K562 (cell line): ENCODE data around the gene CARD8. TPM values are rescaled to one million over a fixed set of nuclear protein-coding genes. Genes with fewer than 3 reads are reported as not detected.

Experiments used
- ASH1L ChIP-seq: fragments of 450-650 bp; IDR thresholded peaks from 2 replicates; pipeline ENCODE4 v1.6.1; 2018; ENCODE audit warnings: borderline replicate concordance, mild to moderate bottlenecking, low read depth; ENCODE audit not compliant: partially characterized antibody
- BACH1 ChIP-seq: fragments of 200-800 bp; sonication (Bioruptor generic); IDR thresholded peaks from 2 replicates; pipeline ENCODE4 v1.6.1; 2016; ENCODE audit warnings: missing genetic modification characterization, missing compliant biosample characterization
- BMI1 ChIP-seq: fragments of 150-350 bp; IDR thresholded peaks from 2 replicates; pipeline ENCODE4 v1.6.1; 2014; ENCODE audit warnings: low read length
- ESRRA ChIP-seq: fragments of 450-650 bp; IDR thresholded peaks from 2 replicates; pipeline ENCODE4 v1.6.1; 2014; ENCODE audit warnings: low read depth, mild to moderate bottlenecking, moderate library complexity, borderline replicate concordance
- ETV5 ChIP-seq: sonication (generic); formaldehyde crosslinking; IDR thresholded peaks from 2 replicates; pipeline ENCODE4 v1.4.0; 2020; ENCODE audit warnings: low read depth, mild to moderate bottlenecking, missing genetic modification reagents
- FOXJ3 ChIP-seq: sonication (generic); formaldehyde crosslinking; IDR thresholded peaks from 2 replicates; pipeline ENCODE4 v1.4.0; 2020; ENCODE audit warnings: mild to moderate bottlenecking, missing genetic modification reagents
- FOXP1 ChIP-seq: sonication (generic); formaldehyde crosslinking; IDR thresholded peaks from 2 replicates; pipeline ENCODE4 v1.8.0; 2022; ENCODE audit warnings: mild to moderate bottlenecking, missing genetic modification reagents
- IRF2 ChIP-seq: sonication (generic); formaldehyde crosslinking; IDR thresholded peaks from 2 replicates; pipeline ENCODE4 v1.8.1; 2022; ENCODE audit warnings: mild to moderate bottlenecking, missing genetic modification reagents
- NFRKB ChIP-seq: fragments of 450-650 bp; IDR thresholded peaks from 2 replicates; pipeline ENCODE4 v1.6.1; 2016; ENCODE audit warnings: low read depth
- SREBF1 ChIP-seq: fragments of 150-350 bp; IDR thresholded peaks from 2 replicates; pipeline ENCODE4 v1.6.1; 2014; ENCODE audit warnings: antibody characterized with exemption, low read depth, low read length, borderline replicate concordance
- SRSF1 ChIP-seq: fragments of 200-400 bp; formaldehyde crosslinking; IDR thresholded peaks from 2 replicates; pipeline ENCODE4 v1.6.1; 2017; ENCODE audit warnings: mild to moderate bottlenecking, low read depth, low read length, moderate library complexity
- STAT5B ChIP-seq: fragments of 250-450 bp; sonication (Bioruptor Pico); IDR thresholded peaks from 2 replicates; pipeline ENCODE4 v1.8.0; 2021; ENCODE audit warnings: mild to moderate bottlenecking, inconsistent platforms
- ZC3H11A ChIP-seq: IDR thresholded peaks from 2 replicates; pipeline ENCODE4 v1.6.1; 2012; ENCODE audit warnings: low read depth, low read length, improper control_type of control experiment
- ZFP36 ChIP-seq: fragments of 150-350 bp; IDR thresholded peaks from 2 replicates; pipeline ENCODE4 v1.6.1; 2018; ENCODE audit warnings: low read length, low read depth; ENCODE audit not compliant: partially characterized antibody
- ZNF184 ChIP-seq: sonication (generic); formaldehyde crosslinking; IDR thresholded peaks from 2 replicates; pipeline ENCODE4 v1.5.0; 2020; ENCODE audit warnings: missing genetic modification reagents
- ZNF253 ChIP-seq: fragments of 250-450 bp; sonication (Bioruptor Pico); conservative IDR thresholded peaks from 2 replicates; pipeline ENCODE4 v1.6.1; 2021; ENCODE audit warnings: mild to moderate bottlenecking
- ZNF263 ChIP-seq: sonication (generic); formaldehyde crosslinking; IDR thresholded peaks from 2 replicates; pipeline ENCODE4 v1.8.0; 2022; ENCODE audit warnings: mild to moderate bottlenecking, missing genetic modification reagents, borderline replicate concordance
- ZNF347 ChIP-seq: fragments of 450-650 bp; formaldehyde crosslinking; IDR thresholded peaks from 2 replicates; pipeline ENCODE4 v1.4.0; 2020; ENCODE audit warnings: low read depth, mild to moderate bottlenecking, moderate library complexity
- ZNF41 ChIP-seq: fragments of 250-450 bp; sonication (Bioruptor Pico); conservative IDR thresholded peaks from 2 replicates; pipeline ENCODE4 v1.4.0; 2020; ENCODE audit warnings: mild to moderate bottlenecking
- ZNF707 ChIP-seq: fragments of 250-450 bp; sonication (Bioruptor Pico); conservative IDR thresholded peaks from 2 replicates; pipeline ENCODE4 v1.8.0; 2022; ENCODE audit warnings: inconsistent platforms, mild to moderate bottlenecking, moderate library complexity
- polyA plus RNA-seq, 8 experiments: library from polyadenylated mRNA; depleted of rRNA in 4 of 8; stranded (reverse) in 5 of 8; unstranded in 3 of 8; fragments of >200 nt; fragmentation: Nextera tagmentation in 2 of 8; fragmentation: Illumina TruSeq in 1 of 8; extraction: Ambion mirVana in 2 of 8; extraction: Trizol in 1 of 8; gene quantifications; 2 replicates each; pipeline versions ENCODE4 v1.2.1 to v1.2.3, GENCODE V29; 2011 to 2014; ENCODE audit warnings: inconsistent platforms in 1 of 8, missing spikeins in 1 of 8
- total RNA-seq, 7 experiments: library from RNA; depleted of rRNA in 6 of 7; stranded (reverse); fragments of >200 nt in 6 of 7; fragmentation: Illumina TruSeq in 2 of 7; extraction: Trizol in 2 of 7; gene quantifications; 2 replicates each; pipeline versions ENCODE4 v1.2.1 to v1.2.3, GENCODE V29; 2011 to 2021; ENCODE audit warnings: low replicate concordance in 1 of 7
- TF ChIP-seq, protein P1 (sequence below): sonication (generic); formaldehyde crosslinking; IDR thresholded peaks from 2 replicates; pipeline ENCODE4 v1.8.0; 2023; ENCODE audit warnings: mild to moderate bottlenecking, missing genetic modification reagents
- TF ChIP-seq, protein P2 (sequence below): sonication (generic); formaldehyde crosslinking; IDR thresholded peaks from 2 replicates; pipeline ENCODE4 v1.9.0; 2022; ENCODE audit warnings: mild to moderate bottlenecking, missing genetic modification reagents
- TF ChIP-seq, protein P3 (sequence below): fragments of 450-650 bp; formaldehyde crosslinking; IDR thresholded peaks from 2 replicates; pipeline ENCODE4 v1.4.0; 2022; ENCODE audit warnings: mild to moderate bottlenecking, moderate library complexity
- TF ChIP-seq, protein P4 (sequence below): fragments of 250-450 bp; sonication (Bioruptor Pico); IDR thresholded peaks from 2 replicates; pipeline ENCODE4 v1.5.1; 2021; ENCODE audit warnings: mild to moderate bottlenecking

The CARD8 gene
- total and polyA plus RNA-seq, 9 of the 15 experiments (the other 6 are each of a cell fraction or from before 2014, with no cell fraction given): 11.5 to 26.4 (median 20.8) TPM

DNA sequence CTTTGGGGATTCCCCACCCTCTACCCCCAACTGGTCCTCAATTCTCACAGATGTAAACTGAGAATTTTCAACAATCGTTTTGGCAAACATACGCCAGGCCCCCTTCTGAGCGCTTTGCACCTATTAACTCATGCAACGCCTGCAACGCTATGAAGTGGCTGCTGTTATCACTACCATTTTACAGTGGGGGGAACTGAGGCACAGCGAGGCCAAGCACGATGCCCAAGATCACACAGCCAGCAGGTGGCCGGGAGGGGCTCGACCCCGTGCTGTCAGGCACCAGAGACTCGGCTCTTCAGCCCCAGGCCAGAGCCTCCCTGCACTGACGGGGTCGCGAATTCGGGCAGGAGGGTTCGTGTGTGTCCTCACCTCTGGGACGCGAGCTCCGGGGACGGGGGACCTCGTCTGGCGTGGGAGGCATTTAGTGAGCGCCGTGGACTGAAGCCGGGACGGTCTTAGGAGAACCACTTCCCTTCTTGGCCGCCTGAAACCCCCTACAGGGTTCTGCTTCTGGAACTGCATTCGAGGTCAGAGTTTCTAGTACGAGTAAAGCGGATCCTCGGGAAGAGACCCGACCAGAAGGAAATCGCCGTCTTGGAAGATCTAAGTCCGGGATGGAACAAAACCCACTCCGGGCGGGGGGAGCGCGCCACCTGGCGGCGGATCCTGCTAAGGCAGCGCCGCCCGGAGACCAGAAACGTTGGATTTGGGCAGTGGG is 35.2 kb upstream of the CARD8 start (continued):
- TF ChIP-seq, protein P1, sequence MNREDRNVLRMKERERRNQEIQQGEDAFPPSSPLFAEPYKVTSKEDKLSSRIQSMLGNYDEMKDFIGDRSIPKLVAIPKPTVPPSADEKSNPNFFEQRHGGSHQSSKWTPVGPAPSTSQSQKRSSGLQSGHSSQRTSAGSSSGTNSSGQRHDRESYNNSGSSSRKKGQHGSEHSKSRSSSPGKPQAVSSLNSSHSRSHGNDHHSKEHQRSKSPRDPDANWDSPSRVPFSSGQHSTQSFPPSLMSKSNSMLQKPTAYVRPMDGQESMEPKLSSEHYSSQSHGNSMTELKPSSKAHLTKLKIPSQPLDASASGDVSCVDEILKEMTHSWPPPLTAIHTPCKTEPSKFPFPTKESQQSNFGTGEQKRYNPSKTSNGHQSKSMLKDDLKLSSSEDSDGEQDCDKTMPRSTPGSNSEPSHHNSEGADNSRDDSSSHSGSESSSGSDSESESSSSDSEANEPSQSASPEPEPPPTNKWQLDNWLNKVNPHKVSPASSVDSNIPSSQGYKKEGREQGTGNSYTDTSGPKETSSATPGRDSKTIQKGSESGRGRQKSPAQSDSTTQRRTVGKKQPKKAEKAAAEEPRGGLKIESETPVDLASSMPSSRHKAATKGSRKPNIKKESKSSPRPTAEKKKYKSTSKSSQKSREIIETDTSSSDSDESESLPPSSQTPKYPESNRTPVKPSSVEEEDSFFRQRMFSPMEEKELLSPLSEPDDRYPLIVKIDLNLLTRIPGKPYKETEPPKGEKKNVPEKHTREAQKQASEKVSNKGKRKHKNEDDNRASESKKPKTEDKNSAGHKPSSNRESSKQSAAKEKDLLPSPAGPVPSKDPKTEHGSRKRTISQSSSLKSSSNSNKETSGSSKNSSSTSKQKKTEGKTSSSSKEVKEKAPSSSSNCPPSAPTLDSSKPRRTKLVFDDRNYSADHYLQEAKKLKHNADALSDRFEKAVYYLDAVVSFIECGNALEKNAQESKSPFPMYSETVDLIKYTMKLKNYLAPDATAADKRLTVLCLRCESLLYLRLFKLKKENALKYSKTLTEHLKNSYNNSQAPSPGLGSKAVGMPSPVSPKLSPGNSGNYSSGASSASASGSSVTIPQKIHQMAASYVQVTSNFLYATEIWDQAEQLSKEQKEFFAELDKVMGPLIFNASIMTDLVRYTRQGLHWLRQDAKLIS (CRISPR knock-in tag): no peak
- TF ChIP-seq ZNF184 (CRISPR knock-in tag) (no peak), ZNF347 (CRISPR knock-in tag) (no peak), ZC3H11A (no peak), STAT5B (CRISPR knock-in tag) (no peak), FOXP1 (CRISPR knock-in tag) (no peak), NFRKB (no peak), ZNF707 (CRISPR knock-in tag) (no peak), FOXJ3 (CRISPR knock-in tag) (no peak), BACH1 (tag) (no peak), SRSF1 (no peak), ZNF263 (CRISPR knock-in tag) (no peak), ZNF253 (CRISPR knock-in tag) (no peak), ASH1L (no peak), ZNF41 (CRISPR knock-in tag) (no peak), ZFP36 (peak; percentile 71), BMI1 (no peak), ESRRA (no peak; the same call in 1 of the 2 replicates), SREBF1 (no peak), ETV5 (no peak), IRF2 (no peak)
- TF ChIP-seq, protein P2, sequence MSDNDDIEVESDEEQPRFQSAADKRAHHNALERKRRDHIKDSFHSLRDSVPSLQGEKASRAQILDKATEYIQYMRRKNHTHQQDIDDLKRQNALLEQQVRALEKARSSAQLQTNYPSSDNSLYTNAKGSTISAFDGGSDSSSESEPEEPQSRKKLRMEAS (CRISPR knock-in tag): no peak
- TF ChIP-seq, protein P3, sequence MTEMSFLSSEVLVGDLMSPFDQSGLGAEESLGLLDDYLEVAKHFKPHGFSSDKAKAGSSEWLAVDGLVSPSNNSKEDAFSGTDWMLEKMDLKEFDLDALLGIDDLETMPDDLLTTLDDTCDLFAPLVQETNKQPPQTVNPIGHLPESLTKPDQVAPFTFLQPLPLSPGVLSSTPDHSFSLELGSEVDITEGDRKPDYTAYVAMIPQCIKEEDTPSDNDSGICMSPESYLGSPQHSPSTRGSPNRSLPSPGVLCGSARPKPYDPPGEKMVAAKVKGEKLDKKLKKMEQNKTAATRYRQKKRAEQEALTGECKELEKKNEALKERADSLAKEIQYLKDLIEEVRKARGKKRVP (CRISPR knock-in tag): no peak
- TF ChIP-seq, protein P4, sequence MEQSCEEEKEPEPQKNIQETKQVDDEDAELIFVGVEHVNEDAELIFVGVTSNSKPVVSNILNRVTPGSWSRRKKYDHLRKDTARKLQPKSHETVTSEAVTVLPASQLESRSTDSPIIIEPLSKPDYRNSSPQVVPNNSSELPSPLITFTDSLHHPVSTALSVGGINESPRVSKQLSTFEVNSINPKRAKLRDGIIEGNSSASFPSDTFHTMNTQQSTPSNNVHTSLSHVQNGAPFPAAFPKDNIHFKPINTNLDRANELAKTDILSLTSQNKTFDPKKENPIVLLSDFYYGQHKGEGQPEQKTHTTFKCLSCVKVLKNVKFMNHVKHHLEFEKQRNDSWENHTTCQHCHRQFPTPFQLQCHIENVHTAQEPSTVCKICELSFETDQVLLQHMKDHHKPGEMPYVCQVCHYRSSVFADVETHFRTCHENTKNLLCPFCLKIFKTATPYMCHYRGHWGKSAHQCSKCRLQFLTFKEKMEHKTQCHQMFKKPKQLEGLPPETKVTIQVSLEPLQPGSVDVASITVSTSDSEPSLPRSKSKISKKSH: no peak
